Measurements from ENCODE around the gene BTG4.

BTG4 gene

DNA sequence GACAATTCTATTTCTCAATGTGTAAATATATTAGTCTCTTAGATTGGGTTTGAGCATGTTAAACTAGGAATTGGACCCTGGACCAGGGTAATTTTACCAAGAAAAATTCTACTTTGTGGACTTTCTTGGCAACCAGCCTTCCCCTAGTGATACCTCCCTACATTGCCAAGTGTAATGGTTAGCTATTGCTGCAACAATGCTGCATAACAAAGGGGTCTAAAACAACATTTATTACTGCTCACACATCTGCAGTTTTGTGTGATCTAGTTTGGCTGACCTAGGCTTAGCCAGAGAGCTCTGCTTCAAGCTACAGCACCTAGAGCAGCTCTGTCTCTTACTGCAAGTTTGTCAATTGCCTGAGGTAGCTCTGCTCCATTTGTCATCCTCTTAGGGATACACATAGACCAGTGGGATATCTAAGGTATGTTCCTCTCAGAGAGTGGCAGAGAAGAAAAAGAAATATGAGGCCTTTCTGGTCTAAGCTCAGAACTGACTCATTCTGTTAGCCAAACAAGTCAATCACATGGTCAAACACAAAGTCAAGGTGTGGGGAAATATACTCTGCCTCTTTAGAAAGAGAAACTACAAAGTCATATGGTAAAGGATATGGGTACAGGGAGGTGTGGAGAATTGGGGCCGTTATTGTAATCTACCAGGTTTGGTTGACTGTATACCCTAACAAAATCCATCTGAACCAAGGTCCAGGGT, 26.4 kb upstream of the BTG4 start:
- in situ Hi-C loops (cut with HindIII; ENCODE audit: low sequenced_read_pairs) = no loop called here
- no peak overlapping the region for H3K4me3 ChIP-seq (ENCODE audit: low read depth, low read length)
- DNase-seq (ENCODE audit: low read depth, low spot score) = no peak
- TF ChIP-seq, protein P1, sequence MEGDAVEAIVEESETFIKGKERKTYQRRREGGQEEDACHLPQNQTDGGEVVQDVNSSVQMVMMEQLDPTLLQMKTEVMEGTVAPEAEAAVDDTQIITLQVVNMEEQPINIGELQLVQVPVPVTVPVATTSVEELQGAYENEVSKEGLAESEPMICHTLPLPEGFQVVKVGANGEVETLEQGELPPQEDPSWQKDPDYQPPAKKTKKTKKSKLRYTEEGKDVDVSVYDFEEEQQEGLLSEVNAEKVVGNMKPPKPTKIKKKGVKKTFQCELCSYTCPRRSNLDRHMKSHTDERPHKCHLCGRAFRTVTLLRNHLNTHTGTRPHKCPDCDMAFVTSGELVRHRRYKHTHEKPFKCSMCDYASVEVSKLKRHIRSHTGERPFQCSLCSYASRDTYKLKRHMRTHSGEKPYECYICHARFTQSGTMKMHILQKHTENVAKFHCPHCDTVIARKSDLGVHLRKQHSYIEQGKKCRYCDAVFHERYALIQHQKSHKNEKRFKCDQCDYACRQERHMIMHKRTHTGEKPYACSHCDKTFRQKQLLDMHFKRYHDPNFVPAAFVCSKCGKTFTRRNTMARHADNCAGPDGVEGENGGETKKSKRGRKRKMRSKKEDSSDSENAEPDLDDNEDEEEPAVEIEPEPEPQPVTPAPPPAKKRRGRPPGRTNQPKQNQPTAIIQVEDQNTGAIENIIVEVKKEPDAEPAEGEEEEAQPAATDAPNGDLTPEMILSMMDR (IDR thresholded peaks at IDR 0.05; ENCODE audit: low read depth, low read length) = no peak

DNA sequence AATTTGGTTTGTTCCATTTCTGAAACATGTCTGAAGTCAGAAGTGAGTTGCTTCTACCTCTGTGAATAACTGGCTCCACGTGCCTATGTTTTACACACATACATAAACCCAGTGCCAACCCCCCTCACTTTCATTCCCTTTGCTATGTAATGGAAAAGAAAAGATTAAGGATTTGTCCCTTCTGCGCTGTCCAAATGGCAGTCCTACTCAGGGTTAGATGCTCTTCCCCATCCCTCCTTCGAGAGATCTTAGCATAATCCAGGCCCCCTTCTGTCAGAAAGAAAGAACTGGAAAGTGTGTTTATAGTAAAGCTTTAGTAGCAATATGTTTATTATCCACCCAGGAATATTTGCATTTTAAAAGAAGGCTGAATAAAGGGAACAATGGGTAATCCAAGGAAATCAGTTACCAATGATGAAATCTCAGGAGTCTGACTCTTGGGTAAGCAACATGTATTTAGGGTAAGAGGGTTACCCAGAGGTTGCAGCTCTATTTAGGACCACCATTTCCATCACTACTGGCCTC, 25.2 kb upstream of the BTG4 start:
- H3K4me3 ChIP-seq (ENCODE audit: low read depth, low read length) = no peak overlapping the region
- TF ChIP-seq, protein P1 (IDR thresholded peaks at IDR 0.05; ENCODE audit: low read depth, low read length) = no peak
- no peak for DNase-seq (ENCODE audit: low read depth, low spot score)
- in situ Hi-C loops (cut with HindIII; ENCODE audit: low sequenced_read_pairs) = no loop called here

DNA sequence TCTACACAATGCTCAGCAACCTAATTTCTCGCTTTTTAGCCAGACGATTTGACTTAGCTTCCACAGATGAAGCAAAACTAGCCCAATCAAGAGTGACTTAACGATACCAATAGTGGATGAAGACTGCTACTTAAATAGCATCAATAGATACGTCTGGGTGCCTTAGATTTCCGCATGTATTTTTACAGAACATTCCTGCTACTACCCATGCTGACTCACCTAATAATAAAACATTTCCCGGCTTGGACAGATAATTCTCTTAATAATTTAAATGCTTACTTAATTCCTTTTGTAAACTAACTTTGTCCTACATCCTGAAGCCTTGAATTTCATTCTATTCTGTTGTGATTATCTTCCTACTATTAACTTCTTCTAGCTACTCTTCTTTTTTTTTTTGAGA, 23.1 kb upstream of the BTG4 start:
- in situ Hi-C loops (cut with HindIII; ENCODE audit: low sequenced_read_pairs) = no loop called here
- no peak for DNase-seq (ENCODE audit: low read depth, low spot score)
- H3K4me3 ChIP-seq (ENCODE audit: low read depth, low read length) = no peak overlapping the region
- TF ChIP-seq, protein P1 (IDR thresholded peaks at IDR 0.05; ENCODE audit: low read depth, low read length) = no peak

GRCh38 chr11:111532365-111532709, 20.2 kb upstream of the BTG4 start:
- in situ Hi-C loops (cut with HindIII; ENCODE audit: low sequenced_read_pairs) = no loop called here
- H3K4me3 ChIP-seq (ENCODE audit: low read depth, low read length) = no peak overlapping the region
- TF ChIP-seq, protein P1 (IDR thresholded peaks at IDR 0.05; ENCODE audit: low read depth, low read length) = no peak
- no peak for DNase-seq (ENCODE audit: low read depth, low spot score)

DNA sequence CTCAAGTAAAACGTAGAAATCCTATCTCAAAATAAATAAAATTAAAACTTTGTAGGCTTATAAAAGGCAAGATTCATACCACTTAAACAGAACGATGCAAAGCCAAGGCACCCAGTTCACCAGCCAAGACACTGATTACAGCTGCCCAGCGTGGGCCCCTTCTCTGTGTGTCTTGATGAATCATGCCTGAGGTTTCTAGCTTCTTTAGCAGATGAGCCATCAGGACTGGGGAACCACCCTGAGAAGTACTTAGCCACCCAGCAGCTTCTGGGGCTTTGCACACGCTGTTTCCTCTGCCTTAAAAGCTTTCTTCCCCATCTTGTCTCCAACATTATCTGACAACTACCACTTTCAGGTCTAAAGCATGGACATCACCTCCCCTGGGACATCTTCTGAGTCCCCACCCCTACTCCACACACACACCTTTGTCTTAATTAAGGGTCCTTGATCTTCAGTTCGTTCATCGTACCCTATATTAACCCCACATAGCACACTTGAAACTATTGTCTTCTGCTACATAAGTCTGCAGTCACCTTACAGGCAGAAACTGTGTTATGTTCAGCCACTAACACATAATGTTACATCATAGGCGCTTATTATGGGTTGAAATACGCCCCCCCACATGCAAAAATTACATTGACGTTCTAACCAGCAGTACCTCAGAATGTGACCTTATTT, 19.6 kb upstream of the BTG4 start:
- TF ChIP-seq, protein P1 (IDR thresholded peaks at IDR 0.05; ENCODE audit: low read depth, low read length) = no peak
- peak; percentile 89 for DNase-seq (ENCODE audit: low read depth, low spot score)
- in situ Hi-C loops (cut with HindIII; ENCODE audit: low sequenced_read_pairs) = no loop called here
- no peak overlapping the region for H3K4me3 ChIP-seq (ENCODE audit: low read depth, low read length)

DNA sequence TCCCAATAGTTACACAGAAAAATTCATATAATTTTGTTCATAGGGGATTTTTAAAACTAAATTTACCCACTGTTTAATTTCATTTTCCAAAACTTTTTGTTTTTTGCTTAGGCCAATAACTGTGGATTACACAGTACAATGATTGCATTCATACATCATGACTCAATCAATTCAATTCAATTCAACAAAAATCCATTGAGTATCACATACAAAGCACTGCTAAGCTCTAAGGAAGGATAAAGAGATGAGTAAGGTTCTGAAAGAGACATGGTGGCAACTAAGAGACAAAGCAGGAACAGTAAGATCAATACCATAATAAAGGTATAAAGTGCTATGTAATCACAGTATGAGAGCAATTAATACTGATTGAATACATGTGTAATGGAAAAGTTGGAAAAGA, 18.9 kb upstream of the BTG4 start:
- peak; percentile 33 for DNase-seq (ENCODE audit: low read depth, low spot score)
- in situ Hi-C loops (cut with HindIII; ENCODE audit: low sequenced_read_pairs) = no loop called here
- no peak overlapping the region for H3K4me3 ChIP-seq (ENCODE audit: low read depth, low read length)
- TF ChIP-seq, protein P1 (IDR thresholded peaks at IDR 0.05; ENCODE audit: low read depth, low read length) = no peak
